Heart right ventricle (tissue), 16 donors: ENCODE measurements around the gene LRMDA. TPM values are rescaled to one million over a fixed set of nuclear protein-coding genes. Genes with fewer than 3 reads are reported as not detected.

Experiments used
- ATAC-seq, 8 donors: fragments of 200-7000 bp; cut with Tn5 transposase; one replicate each; pipeline ENCODE4 v1.9.1; 2020; ENCODE audit warnings: mild to moderate bottlenecking in 8 of 8, moderate library complexity in 8 of 8, moderate number of reproducible peaks in 1 of 8
- DNase-seq, 2 donors: peaks; one replicate each; pipeline ENCODE4 v3.0.0-alpha.2; 2020
- H3K27ac ChIP-seq, 10 donors: fragments of 200-600 bp; sonication (generic) in 2 of 10; one replicate each; pipeline versions ENCODE4 v1.5.0 to v1.8.0; 2020 to 2022; ENCODE audit warnings: mild to moderate bottlenecking in 3 of 10
- H3K27me3 ChIP-seq, 7 donors: fragments of 200-600 bp; one replicate each; pipeline ENCODE4 v1.8.0; 2021 to 2022; ENCODE audit warnings: mild to moderate bottlenecking in 2 of 7
- H3K36me3 ChIP-seq, 9 donors: fragments of 200-600 bp; sonication (generic) in 1 of 9; one replicate each; pipeline versions ENCODE4 v1.5.0 to v1.8.0; 2020 to 2022; ENCODE audit warnings: mild to moderate bottlenecking in 2 of 9
- H3K4me1 ChIP-seq, 9 donors: fragments of 200-600 bp; sonication (generic) in 1 of 9; one replicate each; pipeline versions ENCODE4 v1.5.0 to v1.8.0; 2020 to 2022; ENCODE audit warnings: mild to moderate bottlenecking in 4 of 9
- H3K4me3 ChIP-seq, 10 donors: fragments of 200-600 bp; sonication (generic) in 2 of 10; one replicate each; pipeline versions ENCODE4 v1.5.0 to v1.8.0; 2020 to 2022; ENCODE audit warnings: mild to moderate bottlenecking in 7 of 10, moderate library complexity in 2 of 10
- H3K9me3 ChIP-seq, 11 donors: fragments of 200-600 bp in 10 of 11; sonication (generic) in 2 of 11; one replicate each; pipeline versions ENCODE4 v1.5.0 to v1.8.0; 2013 to 2022; ENCODE audit warnings: mild to moderate bottlenecking in 2 of 11, control low read depth in 1 of 11, moderate library complexity in 1 of 11
- CTCF ChIP-seq, 9 donors: fragments of 200-600 bp; sonication (generic) in 2 of 9; IDR thresholded peaks; one replicate each; pipeline versions ENCODE4 v1.5.0 to v1.8.0; 2021 to 2022; ENCODE audit warnings: antibody characterized with exemption in 9 of 9, mild to moderate bottlenecking in 5 of 9, moderate library complexity in 1 of 9
- WGBS, 2 donors: extraction: QIAGEN DNeasy Blood & Tissue Kit; methylation state at CpG; one replicate each; pipeline ENCODE4 v1.1.7; 2013; ENCODE audit warnings: inconsistent platforms in 1 of 2; 5-methylcytosine and 5-hydroxymethylcytosine counted together
- intact Hi-C, 10 donors: fragments of 100-400 bp; cut with DNase I; formaldehyde crosslinking; loops; one replicate each; pipeline versions ENCODE4 v1.11.1 to v1.14.2; 2022
- polyA plus RNA-seq, 2 donors: library from polyadenylated mRNA; stranded (reverse); fragments of 200-250 nt; gene quantifications; one replicate each; pipeline ENCODE4 v1.2.3, GENCODE V29; 2013
- total RNA-seq, 10 donors: library from RNA; stranded (reverse); fragmentation: NEBNext Ultra II Directional in 3 of 10; extraction: Animal tissue kit (Norgen Biotek cat#: 25700) in 3 of 10; gene quantifications; one replicate each; pipeline versions ENCODE4 v1.2.1 to v1.2.4, GENCODE V29; 2021 to 2023
- donor health status: Arrhythmogenic right ventricular cardiomyopathy.
- donor health status: ischemic (EF 13 %, LVEDD 7.1; RV severe dilation, severe dysfunction).
- donor health status: healthy with polysubstance abuse.
- donor health status: DM: no; HTN: yes; CAD: no.
- donor health status: DM: no; HTN: no; CAD: no.
- donor health status: ischemic (EF 25% LVEDD 6.9; RV normal size, moderate dysfunction).
- donor health status: ischemic (EF 25% LVEDD 5.7; RV mildly dilated, moderate dysfunction).
- donor health status: healthy.
- donor health status: DM: yes; HTN: yes; CAD: no.
- donor health status: Ischemic cardiomyopathy.
- donor health status: ischemic (EF 35%, LVEDD 5.7; RV mildly dilated, moderate dysfunction).
- donor health status: nonischemic (EF 11% LVEDD 7.7; RV severe dilation, severe dysfunction).
- donor health status: DM: yes; HTN: yes; CAD: no.
- donor health status: PGD.
- donor health status: ischemic (EF 29% LVEDD 5.4; RV normal size, mild dysfunction).
- donor health status: nonischemic (EF 23%, LVEDD 6.1; RV moderate dilation, normal function).

The LRMDA gene
- total and polyA plus RNA-seq, 12 donors, result 4.0 to 59.8 (median 12.7) TPM

GRCh38 chr10:75677541-75677940 lies 246.1 kb downstream of the LRMDA start:
- Histone ChIP-seq H3K4me1 (peaks cover 0 to 7% (median 0%) of the 10 kb centered on the region in 9 donors), H3K36me3 (no peaks in the 10 kb centered on the region), H3K4me3 (no peak overlapping the region), H3K9me3 (no peaks in the 10 kb centered on the region), H3K27ac (no peak overlapping the region), H3K27me3 (no peaks in the 10 kb centered on the region)
- 63 to 74% methylated on average over 3 of the region's 3 CpGs for WGBS, 2 donors
- no peak for TF ChIP-seq CTCF (IDR thresholded peaks at IDR 0.05)
- DNase-seq (no peak), ATAC-seq (peak in 3 of 8 donors; percentile 22 to 46 (median 38))
- intact Hi-C loops, result loop anchor here in 1 of 10 donors (10.0 kb wide), 1 partner anchor 283 kb away; no protein-coding TSS in a partner anchor

- no peak overlapping the region for H3K4me3 ChIP-seq
- no peak for TF ChIP-seq CTCF (IDR thresholded peaks at IDR 0.05)
- intact Hi-C loops, result loop anchor here in 1 of 10 donors (10.0 kb wide), 1 partner anchor 284 kb away; no protein-coding TSS in a partner anchor
- peaks cover 0 to 10% (median 0%) of the 10 kb centered on the region in 9 donors for H3K4me1 ChIP-seq
- H3K9me3 ChIP-seq, result no peaks in the 10 kb centered on the region
- H3K27me3 ChIP-seq, result no peaks in the 10 kb centered on the region
- no peak overlapping the region for H3K27ac ChIP-seq
- H3K36me3 ChIP-seq, result no peaks in the 10 kb centered on the region
- 92 to 94% methylated on average over 4 of the region's 4 CpGs for WGBS, 2 donors
- DNase-seq (no peak), ATAC-seq (no peak)
Observed at GRCh38 chr10:75678527-75678926, 247.1 kb downstream of the LRMDA start.

GRCh38 chr10:75679536-75679935 lies 248.1 kb downstream of the LRMDA start:
- DNase-seq (no peak), ATAC-seq (no peak)
- intact Hi-C loops, result loop anchor here in 1 of 10 donors (10.0 kb wide), 1 partner anchor 285 kb away; no protein-coding TSS in a partner anchor
- Histone ChIP-seq H3K27ac (no peak overlapping the region), H3K9me3 (no peaks in the 10 kb centered on the region), H3K4me1 (peaks cover 0 to 10% (median 0%) of the 10 kb centered on the region in 9 donors), H3K4me3 (no peak overlapping the region), H3K27me3 (no peaks in the 10 kb centered on the region), H3K36me3 (no peaks in the 10 kb centered on the region)
- TF ChIP-seq CTCF (IDR thresholded peaks at IDR 0.05), result no peak
- 92 to 95% methylated on average over 2 of the region's 2 CpGs for WGBS, 2 donors

GRCh38 chr10:75681334-75681733 lies 249.9 kb downstream of the LRMDA start:
- WGBS, 2 donors, result 94 to 98% methylated on average over 7 of the region's 7 CpGs

More at GRCh38 chr10:75681334-75681733, 249.9 kb downstream of the LRMDA start:
- Histone ChIP-seq H3K4me3 (no peak overlapping the region), H3K9me3 (no peaks in the 10 kb centered on the region), H3K27ac (no peak overlapping the region), H3K36me3 (no peaks in the 10 kb centered on the region), H3K4me1 (peaks cover 0 to 10% (median 0%) of the 10 kb centered on the region in 9 donors), H3K27me3 (no peaks in the 10 kb centered on the region)
- ATAC-seq (no peak), DNase-seq (no peak)
- no peak for TF ChIP-seq CTCF (IDR thresholded peaks at IDR 0.05)
- intact Hi-C loops, result no loop called here
